CD1c-positive myeloid dendritic cell (primary cell): Measurements from ENCODE around the gene RLIM.
A peak's percentile ranks its signal among the peaks of the same experiment; 100 is the strongest.

Source experiments
- DNase-seq: peaks from one replicate; pipeline ENCODE4 v3.0.0-alpha.2; 2016; ENCODE audit errors: extremely low spot score

Gene RLIM

GRCh38 chrX:74536832-74537371 is 77.5 kb downstream of the RLIM start:
- no peak for DNase-seq

DNA sequence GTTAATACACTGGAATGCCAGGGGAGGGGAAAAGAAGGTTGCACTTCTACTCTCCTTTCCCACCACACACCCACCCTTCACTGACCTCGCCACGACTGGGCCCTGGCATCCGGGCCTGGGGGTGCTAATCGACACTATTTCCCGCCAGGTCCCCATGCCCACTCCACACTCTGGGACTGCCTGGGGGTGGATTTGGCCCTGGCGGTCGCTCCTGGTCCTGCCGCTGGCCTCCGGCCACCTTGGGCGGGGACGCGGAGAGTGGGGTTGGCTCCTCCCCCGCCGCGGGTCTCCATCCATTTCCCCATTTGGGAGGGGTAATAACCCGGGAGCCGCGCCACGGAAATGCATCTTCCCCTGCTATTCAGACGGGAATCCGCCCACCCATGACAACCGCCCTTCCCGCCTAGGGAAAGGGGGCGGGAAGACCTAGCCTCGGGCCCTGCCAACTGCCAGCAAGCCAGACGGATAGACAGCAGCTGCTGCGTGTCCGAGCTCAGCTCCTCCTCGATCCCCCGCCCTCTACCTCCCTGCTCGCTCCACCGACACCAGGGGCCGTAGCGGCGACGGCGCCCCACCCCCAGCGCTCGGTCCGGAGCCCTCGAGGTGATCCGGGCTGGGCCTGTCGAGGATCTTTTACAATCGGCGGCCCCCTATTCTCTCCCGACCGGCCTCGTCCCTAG is 78.1 kb downstream of the RLIM start:
- DNase-seq, result peak; percentile 73

DNA sequence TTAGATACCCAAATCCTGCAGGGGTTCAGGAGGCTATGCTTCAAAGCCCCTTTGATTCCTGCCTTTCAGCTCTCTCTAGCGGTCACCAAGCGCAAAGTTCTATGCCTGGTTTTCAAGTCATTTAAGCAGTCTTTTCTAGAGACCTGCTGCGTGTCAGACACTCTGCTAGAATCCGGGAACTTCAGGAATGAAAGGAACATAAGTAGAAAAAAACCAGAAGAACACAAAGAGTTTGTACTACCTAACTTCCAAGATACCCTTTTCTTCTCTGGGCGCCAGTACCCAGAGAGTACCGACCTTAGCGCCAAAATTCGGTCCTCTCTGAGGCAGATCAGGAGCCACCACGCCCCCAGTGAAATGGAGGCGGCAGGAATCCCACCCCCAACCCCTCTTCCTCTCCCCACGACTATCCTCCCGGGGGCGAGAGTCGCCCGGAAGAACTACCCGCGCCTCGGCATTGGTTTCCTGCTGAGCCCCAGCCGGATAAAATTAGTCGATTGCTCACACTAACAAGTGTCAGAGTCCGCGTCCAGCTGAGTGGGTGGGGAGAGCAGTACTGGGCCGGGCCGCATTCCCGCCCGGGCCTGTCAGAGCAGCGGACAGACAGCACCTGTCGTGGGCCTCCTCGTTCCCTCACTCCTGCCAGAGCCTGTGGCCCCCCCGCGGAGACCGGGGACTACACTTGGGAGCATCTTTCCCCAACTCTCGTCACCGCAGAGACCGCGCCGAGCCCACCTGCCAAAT is 78.8 kb downstream of the RLIM start:
- peak; percentile 54 for DNase-seq
